GM12878 (cell line): ENCODE data around the gene GDAP1L1. TPM values are rescaled to one million over a fixed set of nuclear protein-coding genes. Genes with fewer than 3 reads are reported as not detected.

ENCODE experiments used
- ATAC-seq: fragments of 200-7000 bp; cut with Tn5 transposase; 3 replicates; pipeline ENCODE4 v1.9.1; 2020; ENCODE audit warnings: mild to moderate bottlenecking, moderate library complexity
- Bru-seq: library from RNA; stranded (reverse); fragments of 400-500 nt; gene quantifications from one replicate; lab custom pipeline; 2021; lab: Mats Ljungman, UMichigan
- BruChase-seq, 2 experiments: library from RNA; stranded (reverse); fragments of 400-500 nt; gene quantifications; one replicate each; lab custom pipeline; 2021; lab: Mats Ljungman, UMichigan
- BruUV-seq: library from RNA; stranded (reverse); fragments of 400-500 nt; replicated peaks from 2 replicates; lab custom pipeline; 2021; lab: Mats Ljungman, UMichigan
- CTCF ChIA-PET: fragments of 300-600 bp; sonication (Branson Sonifier 250); formaldehyde crosslinking; extraction: SDS; loops from one replicate; lab custom pipeline; 2021; ENCODE audit warnings: inconsistent platforms; lab: Yijun Ruan, JAX
- POLR2A ChIA-PET: fragments of 350-600 bp; formaldehyde crosslinking; extraction: SDS; loops from one replicate; lab custom pipeline; 2021; ENCODE audit warnings: inconsistent platforms; lab: Charles Lee
- RAD21 ChIA-PET: fragments of 300-600 bp; sonication (Branson Sonifier 250); formaldehyde crosslinking; loops from one replicate; lab custom pipeline; 2023; ENCODE audit warnings: antibody characterized with exemption; ENCODE audit not compliant: unreplicated experiment; lab: Charles Lee
- SMC1A ChIA-PET: fragments of 300-600 bp; sonication (Branson Sonifier 250); formaldehyde crosslinking; loops from one replicate; lab custom pipeline; 2023; ENCODE audit not compliant: unreplicated experiment, uncharacterized antibody; lab: Charles Lee
- DNase-seq: peaks from one replicate; pipeline ENCODE4 v3.0.0-alpha.2; 2011; ENCODE audit warnings: low read depth, low spot score
- FAIRE-seq: peaks from 3 replicates; lab custom pipeline; 2011; peaks lifted over from hg19 to GRCh38; lab: Jason Lieb, UNC
- H2AFZ ChIP-seq: 2 replicates; pipeline ENCODE4 v1.6.0; 2011; ENCODE audit warnings: low read depth, low read length, control low read depth; ENCODE audit not compliant: control insufficient read depth
- H3K27ac ChIP-seq: 2 replicates; pipeline ENCODE4 v1.5.1; 2011; ENCODE audit warnings: control low read depth; ENCODE audit not compliant: control insufficient read depth, insufficient read depth
- H3K27me3 ChIP-seq, 2 experiments: replicated peaks in 1 of 2; 2 replicates each; pipeline versions ENCODE4 v1.6.0 to v1.6.1; 2011; ENCODE audit warnings: low read length in 1 of 2; ENCODE audit not compliant: control insufficient read depth in 2 of 2, insufficient read depth in 2 of 2
- H3K36me3 ChIP-seq, 2 experiments: 2 replicates each; pipeline ENCODE4 v1.5.1; 2011; ENCODE audit warnings: low read length in 1 of 2; ENCODE audit not compliant: control insufficient read depth in 2 of 2, insufficient read depth in 2 of 2
- H3K4me1 ChIP-seq: 2 replicates; pipeline ENCODE4 v1.6.1; 2011; ENCODE audit warnings: mild to moderate bottlenecking, low read length, moderate library complexity, mixed read lengths; ENCODE audit not compliant: control insufficient read depth, insufficient read depth
- H3K4me2 ChIP-seq: 2 replicates; pipeline ENCODE4 v1.6.0; 2011; ENCODE audit warnings: control low read depth; ENCODE audit not compliant: control insufficient read depth, insufficient read depth
- H3K4me3 ChIP-seq: fragments of 200-600 bp; sonication (generic); 2 replicates; pipeline ENCODE4 v1.5.1; 2016
- H3K79me2 ChIP-seq: 2 replicates; pipeline ENCODE4 v1.6.0; 2011; ENCODE audit warnings: low read length; ENCODE audit not compliant: control insufficient read depth, insufficient read depth
- H3K9ac ChIP-seq: 2 replicates; pipeline ENCODE4 v1.8.0; 2011; ENCODE audit warnings: low read length, control low read depth, mixed read lengths; ENCODE audit not compliant: control insufficient read depth, insufficient read depth
- H3K9me3 ChIP-seq: replicated peaks from 3 replicates; pipeline ENCODE4 v1.5.1; 2011; ENCODE audit warnings: mild to moderate bottlenecking, low read length; ENCODE audit not compliant: control insufficient read depth, insufficient read depth
- H4K20me1 ChIP-seq: 2 replicates; pipeline ENCODE4 v1.6.0; 2011; ENCODE audit not compliant: control insufficient read depth, insufficient read depth
- CHD1 ChIP-seq: IDR thresholded peaks from 2 replicates; pipeline ENCODE4 v1.6.1; 2012; ENCODE audit warnings: low read depth, low read length, improper control_type of control experiment
- MAX ChIP-seq: IDR thresholded peaks from 2 replicates; pipeline ENCODE4 v1.6.1; 2012; ENCODE audit warnings: low read depth, low read length, improper control_type of control experiment
- MTA2 ChIP-seq: fragments of 450-650 bp; IDR thresholded peaks from 2 replicates; pipeline ENCODE4 v1.6.1; 2016; ENCODE audit warnings: low read depth, mild to moderate bottlenecking, moderate library complexity
- MTA3 ChIP-seq: IDR thresholded peaks from 2 replicates; pipeline ENCODE4 v1.6.1; 2012; ENCODE audit warnings: low read length, inconsistent platforms, borderline replicate concordance
- MYB ChIP-seq: fragments of 150-350 bp; IDR thresholded peaks from 2 replicates; pipeline ENCODE4 v1.6.1; 2014; ENCODE audit warnings: mild to moderate bottlenecking, low read depth, low read length, borderline replicate concordance
- NR2C2 ChIP-seq: IDR thresholded peaks from 2 replicates; pipeline ENCODE4 v1.6.1; 2011; ENCODE audit warnings: borderline replicate concordance, low read depth; ENCODE audit not compliant: control insufficient read depth, insufficient read length
- RELA ChIP-seq: fragments of 450-650 bp; IDR thresholded peaks from 2 replicates; pipeline ENCODE4 v1.8.0; 2014; ENCODE audit warnings: borderline replicate concordance; ENCODE audit not compliant: partially characterized antibody
- SREBF2 ChIP-seq: IDR thresholded peaks from 2 replicates; pipeline ENCODE4 v1.6.1; 2012; ENCODE audit warnings: mild to moderate bottlenecking, low read length
- TARDBP ChIP-seq: IDR thresholded peaks from 2 replicates; pipeline ENCODE4 v1.6.1; 2016; ENCODE audit warnings: borderline replicate concordance
- YY1 ChIP-seq: IDR thresholded peaks from 2 replicates; pipeline ENCODE4 v1.6.1; 2011; ENCODE audit warnings: low read depth, mild to moderate bottlenecking, low read length
- ZBED1 ChIP-seq: IDR thresholded peaks from 2 replicates; pipeline ENCODE4 v1.6.1; 2016; ENCODE audit warnings: borderline replicate concordance
- ZNF207 ChIP-seq: fragments of 450-650 bp; IDR thresholded peaks from 2 replicates; pipeline ENCODE4 v1.6.1; 2014; ENCODE audit warnings: antibody characterized with exemption, mild to moderate bottlenecking, borderline replicate concordance
- ZNF274 ChIP-seq: IDR thresholded peaks from one replicate; pipeline ENCODE4 v1.8.0; 2011; ENCODE audit not compliant: insufficient read length, insufficient read depth
- ZNF592 ChIP-seq: fragments of 450-650 bp; IDR thresholded peaks from 2 replicates; pipeline ENCODE4 v1.6.1; 2017; ENCODE audit warnings: mild to moderate bottlenecking, moderate library complexity
- WGBS: methylation state at CpG from one replicate; pipeline ENCODE4 v1.1.6; 2016; ENCODE audit warnings: low lambda C conversion rate; ENCODE audit not compliant: insufficient replicate concordance, insufficient coverage; ENCODE audit errors: missing lambda C conversion rate; 5-methylcytosine and 5-hydroxymethylcytosine counted together
- in situ Hi-C: fragments of 300-500 bp; cut with MboI; formaldehyde crosslinking; loops from 9 replicates; pipeline ENCODE4 v1.14.3; 2018; ENCODE audit warnings: mixed read lengths
- intact Hi-C: fragments of 100-400 bp; cut with micrococcal nuclease; formaldehyde crosslinking; loops from one replicate; pipeline ENCODE4 v1.14.2; 2022; ENCODE audit not compliant: unreplicated experiment
- long read RNA-seq, 2 experiments: library from polyadenylated mRNA; unstranded; transcript quantifications; one replicate each; pipeline ENCODE4 v2.0.0, GENCODE V29; 2019 to 2020
- polyA minus RNA-seq, 3 experiments: library from RNA; depleted of rRNA, polyadenylated mRNA; stranded (reverse); fragments of >200 nt; gene quantifications; 2 replicates each; pipeline ENCODE4 v1.2.3, GENCODE V29; 2011
- polyA plus RNA-seq, 11 experiments: library from polyadenylated mRNA; depleted of rRNA in 4 of 11; unstranded in 6 of 11; stranded (reverse) in 5 of 11; fragments of >200 nt; fragmentation: Nextera tagmentation in 4 of 11; fragmentation: Illumina TruSeq in 1 of 11; extraction: Ambion mirVana in 4 of 11; extraction: Trizol in 1 of 11; gene quantifications; 1 replicate in 1 of 11; 2 replicates in 10 of 11; pipeline versions ENCODE4 v1.2.1 to v1.2.3, GENCODE V29; 2011 to 2016; ENCODE audit warnings: inconsistent platforms in 2 of 11, missing spikeins in 2 of 11, low read depth in 1 of 11
- total RNA-seq, 4 experiments: library from RNA; depleted of rRNA in 3 of 4; stranded (reverse); fragments of >200 nt in 3 of 4; fragmentation: Illumina TruSeq in 1 of 4; extraction: Trizol in 1 of 4; gene quantifications; 2 replicates each; pipeline versions ENCODE4 v1.2.1 to v1.2.3, GENCODE V29; 2013 to 2021
- TF ChIP-seq, protein P1 (sequence below): fragments of 450-650 bp; IDR thresholded peaks from 2 replicates; pipeline ENCODE4 v1.6.1; 2017; ENCODE audit warnings: low read depth, mild to moderate bottlenecking, moderate library complexity

GDAP1L1 gene
- not detected in 2 replicates for total RNA-seq (2013; cell fraction: nucleolus; rRNA removed)
- total RNA-seq (2014; rRNA removed) (not detected in 2 replicates), total RNA-seq (2014; rRNA removed; fragmentation: Illumina TruSeq; extraction: Trizol) (not detected in 2 replicates), total RNA-seq (2021) (not detected in 2 replicates), polyA plus RNA-seq (2011; rRNA removed) (0.08 TPM in 1 of 2 replicates, not detected in the other), polyA plus RNA-seq (2014; fragmentation: Illumina TruSeq; extraction: Trizol) (not detected in 2 replicates), polyA plus RNA-seq (2014; fragmentation: Nextera tagmentation; extraction: Ambion mirVana) (not detected), polyA plus RNA-seq (2014; rRNA removed) (not detected in 2 replicates), polyA plus RNA-seq (2016; fragmentation: Nextera tagmentation; extraction: Ambion mirVana) (under 1 TPM in 1 of 2 experiments, not detected in 1; 0.38 TPM), polyA minus RNA-seq (2011; rRNA and poly(A)+ RNA removed) (0.10 TPM in 1 of 2 replicates, not detected in the other), Bru-seq, nascent RNA (percentile 5 among the genes with signal in this experiment), BruChase-seq, experiment 1, labeled RNA remaining after a 6-hour chase (not detected), BruChase-seq, experiment 2, labeled RNA remaining after a 2-hour chase (not detected)
- polyA plus RNA-seq (2011; ENCODE audit: low read depth), result not detected
- polyA plus RNA-seq (2011; cell fraction: cytosol; rRNA removed), result 0.07 and 0.20 TPM in 2 replicates
- polyA plus RNA-seq (2011; cell fraction: nucleus; rRNA removed), result 0.19 and 0.25 TPM in 2 replicates
- polyA plus RNA-seq (2012), result 0.20 TPM in 1 of 2 replicates, not detected in the other
- not detected in 2 replicates for polyA minus RNA-seq (2011; cell fraction: cytosol; rRNA and poly(A)+ RNA removed)
- not detected in 2 replicates for polyA minus RNA-seq (2011; cell fraction: nucleus; rRNA and poly(A)+ RNA removed)
- long read RNA-seq, experiment 1, result 0 reads
- long read RNA-seq, experiment 2, result 0 reads

DNA sequence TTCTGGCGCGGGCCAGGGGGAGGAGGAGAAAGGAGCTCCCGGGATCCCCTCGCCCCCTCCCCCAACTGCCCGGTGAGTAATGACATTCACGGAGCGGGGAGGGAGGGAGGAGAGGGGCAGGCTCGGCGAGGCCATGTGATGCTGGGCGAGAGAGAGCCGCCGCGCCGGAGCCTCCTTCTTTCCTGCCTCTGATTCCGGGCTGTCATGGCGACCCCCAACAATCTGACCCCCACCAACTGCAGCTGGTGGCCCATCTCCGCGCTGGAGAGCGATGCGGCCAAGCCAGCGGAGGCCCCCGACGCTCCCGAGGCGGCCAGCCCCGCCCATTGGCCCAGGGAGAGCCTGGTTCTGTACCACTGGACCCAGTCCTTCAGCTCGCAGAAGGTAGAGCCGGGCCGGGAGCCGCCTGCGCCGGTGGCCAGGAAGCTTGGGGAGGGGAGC lies at the start of gene GDAP1L1:
GDAP1L1 (plus strand) TSS at position 178 of the 441 bp plus-strand sequence; CDS start at position 205, 27 bp downstream.
- Histone ChIP-seq H3K9ac (no peak within 1 kb of the TSS), H3K4me1 (no peaks in the 10 kb centered on the region), H3K4me2 (no peak within 1 kb of the TSS), H3K27ac (no peak within 1 kb of the TSS), H3K79me2 (no peaks in the 10 kb centered on the region), H3K27me3 (peaks cover 3% of the 10 kb centered on the region in 2 experiments; a peak in 2 of 4 replicates), H3K36me3 (no peaks in the 10 kb centered on the region), H3K9me3 (no peaks in the 10 kb centered on the region), H2AFZ (no peak within 1 kb of the TSS), H3K4me3 (no peak within 1 kb of the TSS), H4K20me1 (no peaks in the 10 kb centered on the region)
- in situ Hi-C loops, result no loop called here
- 24% methylated on average over 27 of the region's 32 CpGs for WGBS
- SMC1A ChIA-PET, result no interaction called here
- DNase-seq (no peak), FAIRE-seq (no peak), ATAC-seq (no peak)
- CTCF ChIA-PET, result no interaction called here
- TF ChIP-seq CHD1 (no peak), ZNF274 (no peak), ZNF207 (no peak), MAX (no peak), MTA3 (no peak), ZNF592 (no peak), ZBED1 (no peak), TARDBP (no peak), RELA (no peak), MTA2 (no peak), MYB (no peak), SREBF2 (no peak), NR2C2 (no peak), YY1 (no peak)
- TF ChIP-seq, protein P1, sequence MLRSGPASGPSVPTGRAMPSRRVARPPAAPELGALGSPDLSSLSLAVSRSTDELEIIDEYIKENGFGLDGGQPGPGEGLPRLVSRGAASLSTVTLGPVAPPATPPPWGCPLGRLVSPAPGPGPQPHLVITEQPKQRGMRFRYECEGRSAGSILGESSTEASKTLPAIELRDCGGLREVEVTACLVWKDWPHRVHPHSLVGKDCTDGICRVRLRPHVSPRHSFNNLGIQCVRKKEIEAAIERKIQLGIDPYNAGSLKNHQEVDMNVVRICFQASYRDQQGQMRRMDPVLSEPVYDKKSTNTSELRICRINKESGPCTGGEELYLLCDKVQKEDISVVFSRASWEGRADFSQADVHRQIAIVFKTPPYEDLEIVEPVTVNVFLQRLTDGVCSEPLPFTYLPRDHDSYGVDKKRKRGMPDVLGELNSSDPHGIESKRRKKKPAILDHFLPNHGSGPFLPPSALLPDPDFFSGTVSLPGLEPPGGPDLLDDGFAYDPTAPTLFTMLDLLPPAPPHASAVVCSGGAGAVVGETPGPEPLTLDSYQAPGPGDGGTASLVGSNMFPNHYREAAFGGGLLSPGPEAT, result no peak
- POLR2A ChIA-PET, result no interaction called here
- RAD21 ChIA-PET, result interaction anchor here (0.6 kb wide), 1 partner anchor 185 kb away, joined by 3 read pairs; no protein-coding TSS in a partner anchor
- intact Hi-C loops, result no loop called here
- no TSS peak for BruUV-seq
